Thyroid gland (tissue), 4 donors: ENCODE results near the gene SOCS6. TPM values are rescaled to one million over a fixed set of nuclear protein-coding genes. Genes with fewer than 3 reads are reported as not detected.
A peak's percentile ranks its signal among the peaks of the same experiment; 100 is the strongest.
"Not testable (repeated sequence)": the region's sequence is repeated elsewhere in the genome, so short reads cannot be mapped to it uniquely, and the experiment has no call there.

Experiments used
- DNase-seq, 2 donors: peaks; one replicate each; pipeline ENCODE4 v3.0.0-alpha.2; 2019
- H3K27ac ChIP-seq, 3 donors: fragments of 200-600 bp; sonication (generic); 1 replicate in 2 of 3; 2 replicates in 1 of 3; pipeline ENCODE4 v1.5.1; 2016 to 2019; ENCODE audit warnings: mild to moderate bottlenecking in 1 of 3, moderate library complexity in 1 of 3
- H3K27me3 ChIP-seq: fragments of 200-600 bp; sonication (generic); one replicate; pipeline ENCODE4 v1.5.1; 2019
- H3K36me3 ChIP-seq, 2 donors: fragments of 200-600 bp; sonication (generic); one replicate each; pipeline ENCODE4 v1.5.1; 2016 to 2019
- H3K4me1 ChIP-seq, 2 donors: fragments of 200-600 bp; sonication (generic); one replicate each; pipeline ENCODE4 v1.5.1; 2017 to 2019
- H3K4me3 ChIP-seq, 3 donors: fragments of 200-600 bp; sonication (generic); replicated peaks in 1 of 3; 1 replicate in 2 of 3; 2 replicates in 1 of 3; pipeline ENCODE4 v1.5.1; 2016; ENCODE audit warnings: mild to moderate bottlenecking in 1 of 3
- H3K9me3 ChIP-seq: fragments of 200-600 bp; sonication (generic); one replicate; pipeline ENCODE4 v1.5.1; 2017
- CTCF ChIP-seq, 6 experiments: fragments of 200-600 bp in 3 of 6; fragments of 450-650 bp in 3 of 6; sonication (generic) in 3 of 6; IDR thresholded peaks; one replicate each; pipeline ENCODE4 v1.5.1; 2016 to 2019; ENCODE audit warnings: antibody characterized with exemption in 6 of 6, mild to moderate bottlenecking in 2 of 6, inconsistent platforms in 1 of 6, moderate library complexity in 1 of 6
- POLR2A ChIP-seq, 2 donors: fragments of 450-650 bp; IDR thresholded peaks; one replicate each; pipeline ENCODE4 v1.6.1; 2017; ENCODE audit warnings: antibody characterized with exemption in 2 of 2, mild to moderate bottlenecking in 2 of 2, moderate library complexity in 1 of 2
- WGBS, 2 donors: methylation state at CpG; one replicate each; pipeline ENCODE4 v1.1.5; 2017; 5-methylcytosine and 5-hydroxymethylcytosine counted together
- intact Hi-C: fragments of 100-400 bp; cut with DNase I; formaldehyde crosslinking; loops from one replicate; pipeline ENCODE4 v1.15.1; 2023
- total RNA-seq, 4 donors: library from RNA; depleted of rRNA; stranded (reverse); fragments of >200 nt; gene quantifications; one replicate each; pipeline ENCODE4 v1.2.3, GENCODE V29; 2016

SOCS6 gene, protein sequence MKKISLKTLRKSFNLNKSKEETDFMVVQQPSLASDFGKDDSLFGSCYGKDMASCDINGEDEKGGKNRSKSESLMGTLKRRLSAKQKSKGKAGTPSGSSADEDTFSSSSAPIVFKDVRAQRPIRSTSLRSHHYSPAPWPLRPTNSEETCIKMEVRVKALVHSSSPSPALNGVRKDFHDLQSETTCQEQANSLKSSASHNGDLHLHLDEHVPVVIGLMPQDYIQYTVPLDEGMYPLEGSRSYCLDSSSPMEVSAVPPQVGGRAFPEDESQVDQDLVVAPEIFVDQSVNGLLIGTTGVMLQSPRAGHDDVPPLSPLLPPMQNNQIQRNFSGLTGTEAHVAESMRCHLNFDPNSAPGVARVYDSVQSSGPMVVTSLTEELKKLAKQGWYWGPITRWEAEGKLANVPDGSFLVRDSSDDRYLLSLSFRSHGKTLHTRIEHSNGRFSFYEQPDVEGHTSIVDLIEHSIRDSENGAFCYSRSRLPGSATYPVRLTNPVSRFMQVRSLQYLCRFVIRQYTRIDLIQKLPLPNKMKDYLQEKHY
- 10 to 100 TPM; 20.7 to 25.6 (median 23.6) TPM for total RNA-seq

- intact Hi-C loops: loop anchor here (5.0 kb wide), 1 partner anchor 82 kb away; the partner anchor contains the start of gene RTTN
- peak within 1 kb of the TSS; percentile 73 to 86 (median 85) for H3K27ac ChIP-seq
- TF ChIP-seq POLR2A (IDR thresholded peaks at IDR 0.05) (peak in 1 of 2 donors; percentile 66), CTCF (IDR thresholded peaks at IDR 0.05) (no peak)
- 0 to 4% methylated on average over 5 to 11 of the region's 77 CpGs for WGBS, 2 donors
- peak within 1 kb of the TSS; percentile 62 to 71 (median 68) for H3K4me3 ChIP-seq
- peak; percentile 67 to 70 for DNase-seq
- no peaks in the 10 kb centered on the region for H3K9me3 ChIP-seq
- no peaks in the 10 kb centered on the region for H3K27me3 ChIP-seq
- H3K4me1 ChIP-seq: peaks cover 17 to 32% of the 10 kb centered on the region in 2 donors
- H3K36me3 ChIP-seq: no peaks in the 10 kb centered on the region
Measured at GRCh38 chr18:70288851-70289328, at the start of gene SOCS6. Gene SOCS6 (plus strand): TSS chr18:70289045. CDS start chr18:70324669, 35,624 bp downstream.

DNA sequence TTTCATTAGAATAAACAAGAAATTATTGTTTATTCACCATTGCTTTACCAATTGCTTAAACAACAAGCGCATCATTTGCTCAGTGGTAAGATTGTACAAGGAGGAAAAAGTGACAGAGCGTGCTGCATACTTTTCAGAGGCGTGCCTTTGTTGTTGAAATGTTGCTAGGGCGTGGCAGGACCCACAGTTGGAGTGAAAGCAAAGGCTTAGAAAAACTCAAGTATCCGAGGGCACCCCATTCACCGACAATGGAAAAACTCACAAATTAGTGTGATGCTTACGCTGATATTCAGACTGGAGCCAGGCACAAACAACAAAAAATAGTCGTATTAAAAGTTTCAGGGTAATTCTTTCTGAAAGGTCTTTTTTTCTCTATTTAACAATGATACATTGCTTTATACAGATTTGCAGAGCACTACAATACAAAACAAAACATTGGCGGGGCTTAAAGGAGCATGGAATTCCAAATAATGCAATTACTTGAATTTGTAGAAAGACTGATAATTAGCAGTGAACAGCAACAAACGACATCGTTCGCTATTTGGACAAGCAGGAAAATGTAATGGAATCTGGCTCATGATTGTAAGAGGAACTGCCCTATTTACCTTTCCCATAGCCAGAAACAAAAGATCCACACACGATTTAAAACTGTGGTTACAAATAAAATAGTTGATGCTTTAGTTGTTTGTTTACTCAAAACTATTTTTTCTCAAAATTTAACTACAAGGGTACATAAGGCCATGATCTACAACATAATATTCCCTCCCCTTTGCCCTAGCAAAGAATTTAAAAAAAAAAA lies 45.5 kb upstream of the SOCS6 start:
- H3K9me3 ChIP-seq: no peaks in the 10 kb centered on the region
- no peaks in the 10 kb centered on the region for H3K4me1 ChIP-seq
- WGBS, 2 donors: 46 to 48% methylated on average over 13 of the region's 13 CpGs
- no peaks in the 10 kb centered on the region for H3K36me3 ChIP-seq
- no peak for DNase-seq
- no peak for TF ChIP-seq POLR2A (IDR thresholded peaks at IDR 0.05)
- no peak for TF ChIP-seq CTCF (IDR thresholded peaks at IDR 0.05)
- H3K4me3 ChIP-seq: no peak overlapping the region
- H3K27ac ChIP-seq: no peak overlapping the region
- intact Hi-C loops: no loop called here
- H3K27me3 ChIP-seq: no peaks in the 10 kb centered on the region

DNA sequence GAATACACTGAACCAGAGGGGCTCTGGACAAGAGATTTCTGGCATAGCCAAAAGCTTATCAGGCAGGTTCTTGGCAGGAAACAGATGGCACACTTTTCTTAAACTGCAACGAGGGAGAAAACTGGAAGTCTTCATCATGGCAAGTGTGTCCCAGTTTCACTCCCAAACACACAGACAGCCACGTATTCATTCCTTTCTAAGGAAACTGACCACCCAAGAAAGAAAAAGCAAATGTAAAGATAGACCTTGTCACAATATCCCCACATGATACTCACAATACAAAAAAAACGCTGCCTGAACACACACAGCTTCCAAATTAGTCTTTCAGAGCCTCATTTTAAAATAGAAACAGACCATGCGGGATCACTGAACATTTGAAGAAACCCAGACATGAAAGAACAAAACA lies 42.8 kb upstream of the SOCS6 start:
- no peaks in the 10 kb centered on the region for H3K36me3 ChIP-seq
- no peaks in the 10 kb centered on the region for H3K4me1 ChIP-seq
- no peaks in the 10 kb centered on the region for H3K27me3 ChIP-seq
- intact Hi-C loops: no loop called here
- TF ChIP-seq POLR2A (IDR thresholded peaks at IDR 0.05) (no peak), CTCF (IDR thresholded peaks at IDR 0.05) (no peak)
- no peak overlapping the region for H3K27ac ChIP-seq
- 45 to 46% methylated on average over 4 of the region's 4 CpGs for WGBS, 2 donors
- no peak for DNase-seq
- no peak overlapping the region for H3K4me3 ChIP-seq
- no peaks in the 10 kb centered on the region for H3K9me3 ChIP-seq

DNA sequence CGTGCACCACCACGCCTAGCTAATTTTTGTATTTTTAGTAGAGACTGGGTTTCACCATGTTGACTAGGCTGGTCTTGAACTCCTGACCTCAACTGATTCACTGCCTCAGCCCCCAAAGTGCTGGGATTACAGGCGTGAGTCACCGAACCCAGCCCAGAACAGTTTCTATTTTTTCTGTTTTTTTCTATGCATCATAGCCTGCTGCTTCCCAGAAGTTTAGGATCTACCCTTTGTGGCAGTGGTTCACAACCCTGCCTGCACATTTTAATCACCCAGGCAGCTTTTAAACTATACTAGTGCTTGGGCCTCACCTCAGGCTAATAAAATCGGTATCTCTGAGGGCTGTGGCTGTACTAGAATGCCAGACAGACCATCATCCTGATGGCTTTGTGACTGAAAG lies 39.7 kb upstream of the SOCS6 start:
- Histone ChIP-seq H3K4me1 (no peaks in the 10 kb centered on the region), H3K27me3 (no peaks in the 10 kb centered on the region), H3K9me3 (no peaks in the 10 kb centered on the region), H3K36me3 (no peaks in the 10 kb centered on the region), H3K27ac (no peak overlapping the region), H3K4me3 (no peak overlapping the region)
- WGBS, 2 donors: 86 to 92% methylated on average over 5 of the region's 5 CpGs
- DNase-seq: no peak
- intact Hi-C loops: no loop called here
- no peak for TF ChIP-seq POLR2A (IDR thresholded peaks at IDR 0.05)
- no peak for TF ChIP-seq CTCF (IDR thresholded peaks at IDR 0.05)

- H3K27me3 ChIP-seq, H3K9me3 ChIP-seq, H3K4me3 ChIP-seq, H3K27ac ChIP-seq, intact Hi-C loops, DNase-seq, H3K36me3 ChIP-seq, H3K4me1 ChIP-seq: not testable (repeated sequence)
- 94 to 96% methylated on average over 18 of the region's 18 CpGs for WGBS, 2 donors
Measured at GRCh38 chr18:70249861-70250260, 39.0 kb upstream of the SOCS6 start.
